Stimulated activated CD4-positive, alpha-beta T cell treated with anti-CD3 and anti-CD28 coated beads, TNF-alpha, amount 100 ng/mL, for 48 hours (primary cell): ENCODE data around the gene KIF6.
A peak's percentile ranks its signal among the peaks of the same experiment; 100 is the strongest.
"Not testable (repeated sequence)": the region's sequence is repeated elsewhere in the genome, so short reads cannot be mapped to it uniquely, and the experiment has no call there.

Source experiments
- DNase-seq, 3 donors: peaks; one replicate each; pipeline ENCODE4 v3.0.0-alpha.2; 2020; ENCODE audit warnings: low read depth in 3 of 3

Gene KIF6

GRCh38 chr6:39553029-39553428, 172.2 kb downstream of the KIF6 start:
- DNase-seq: no peak

- DNase-seq: no peak
These were observed 175.0 kb downstream of the KIF6 start for GRCh38 chr6:39550191-39550590.

- DNase-seq: no peak
These were observed 178.5 kb downstream of the KIF6 start for GRCh38 chr6:39546731-39547130.

- no peak for DNase-seq
These were observed 181.3 kb downstream of the KIF6 start for GRCh38 chr6:39543950-39544349.

- no peak for DNase-seq
These were observed 182.1 kb downstream of the KIF6 start for GRCh38 chr6:39543095-39543494.

- DNase-seq: no peak
These were observed 184.8 kb downstream of the KIF6 start for GRCh38 chr6:39540454-39540853.

- DNase-seq: peak in 1 of 3 donors; percentile 1
These were observed 194.9 kb downstream of the KIF6 start for GRCh38 chr6:39530201-39530759.

GRCh38 chr6:39527792-39528564, 197.2 kb downstream of the KIF6 start:
- DNase-seq: no peak

GRCh38 chr6:39524007-39524406, 201.2 kb downstream of the KIF6 start:
- DNase-seq: no peak

GRCh38 chr6:39521958-39522357, 203.2 kb downstream of the KIF6 start:
- DNase-seq: no peak

- DNase-seq: no peak
These were observed 204.3 kb downstream of the KIF6 start for GRCh38 chr6:39520916-39521315.

GRCh38 chr6:39520411-39520810, 204.8 kb downstream of the KIF6 start:
- no peak for DNase-seq

GRCh38 chr6:39518221-39518620, 207.0 kb downstream of the KIF6 start:
- no peak for DNase-seq

GRCh38 chr6:39517756-39518155, 207.5 kb downstream of the KIF6 start:
- DNase-seq: no peak

GRCh38 chr6:39516471-39516870, 208.7 kb downstream of the KIF6 start:
- no peak for DNase-seq

GRCh38 chr6:39515471-39515870, 209.7 kb downstream of the KIF6 start:
- DNase-seq: no peak

GRCh38 chr6:39515006-39515405, 210.2 kb downstream of the KIF6 start:
- no peak for DNase-seq

- not testable (repeated sequence) for DNase-seq
These were observed 215.4 kb downstream of the KIF6 start for GRCh38 chr6:39509831-39510230.

- no peak for DNase-seq
These were observed 216.7 kb downstream of the KIF6 start for GRCh38 chr6:39508515-39508914.

- DNase-seq: no peak
These were observed 217.7 kb downstream of the KIF6 start for GRCh38 chr6:39507331-39507998.

GRCh38 chr6:39502362-39502955, 222.7 kb downstream of the KIF6 start:
- DNase-seq: not testable (repeated sequence)

GRCh38 chr6:39499053-39499452, 226.2 kb downstream of the KIF6 start:
- DNase-seq: no peak

GRCh38 chr6:39498096-39498495, 227.1 kb downstream of the KIF6 start:
- no peak for DNase-seq
